AG08396 (cell line): ENCODE measurements around the gene EYA3.
A peak's percentile ranks its signal among the peaks of the same experiment; 100 is the strongest.

Experiments used
- DNase-seq: peaks from one replicate; pipeline ENCODE4 v3.0.0; 2012; ENCODE audit warnings: low spot score, mixed read lengths

Gene EYA3, protein sequence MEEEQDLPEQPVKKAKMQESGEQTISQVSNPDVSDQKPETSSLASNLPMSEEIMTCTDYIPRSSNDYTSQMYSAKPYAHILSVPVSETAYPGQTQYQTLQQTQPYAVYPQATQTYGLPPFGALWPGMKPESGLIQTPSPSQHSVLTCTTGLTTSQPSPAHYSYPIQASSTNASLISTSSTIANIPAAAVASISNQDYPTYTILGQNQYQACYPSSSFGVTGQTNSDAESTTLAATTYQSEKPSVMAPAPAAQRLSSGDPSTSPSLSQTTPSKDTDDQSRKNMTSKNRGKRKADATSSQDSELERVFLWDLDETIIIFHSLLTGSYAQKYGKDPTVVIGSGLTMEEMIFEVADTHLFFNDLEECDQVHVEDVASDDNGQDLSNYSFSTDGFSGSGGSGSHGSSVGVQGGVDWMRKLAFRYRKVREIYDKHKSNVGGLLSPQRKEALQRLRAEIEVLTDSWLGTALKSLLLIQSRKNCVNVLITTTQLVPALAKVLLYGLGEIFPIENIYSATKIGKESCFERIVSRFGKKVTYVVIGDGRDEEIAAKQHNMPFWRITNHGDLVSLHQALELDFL

DNA sequence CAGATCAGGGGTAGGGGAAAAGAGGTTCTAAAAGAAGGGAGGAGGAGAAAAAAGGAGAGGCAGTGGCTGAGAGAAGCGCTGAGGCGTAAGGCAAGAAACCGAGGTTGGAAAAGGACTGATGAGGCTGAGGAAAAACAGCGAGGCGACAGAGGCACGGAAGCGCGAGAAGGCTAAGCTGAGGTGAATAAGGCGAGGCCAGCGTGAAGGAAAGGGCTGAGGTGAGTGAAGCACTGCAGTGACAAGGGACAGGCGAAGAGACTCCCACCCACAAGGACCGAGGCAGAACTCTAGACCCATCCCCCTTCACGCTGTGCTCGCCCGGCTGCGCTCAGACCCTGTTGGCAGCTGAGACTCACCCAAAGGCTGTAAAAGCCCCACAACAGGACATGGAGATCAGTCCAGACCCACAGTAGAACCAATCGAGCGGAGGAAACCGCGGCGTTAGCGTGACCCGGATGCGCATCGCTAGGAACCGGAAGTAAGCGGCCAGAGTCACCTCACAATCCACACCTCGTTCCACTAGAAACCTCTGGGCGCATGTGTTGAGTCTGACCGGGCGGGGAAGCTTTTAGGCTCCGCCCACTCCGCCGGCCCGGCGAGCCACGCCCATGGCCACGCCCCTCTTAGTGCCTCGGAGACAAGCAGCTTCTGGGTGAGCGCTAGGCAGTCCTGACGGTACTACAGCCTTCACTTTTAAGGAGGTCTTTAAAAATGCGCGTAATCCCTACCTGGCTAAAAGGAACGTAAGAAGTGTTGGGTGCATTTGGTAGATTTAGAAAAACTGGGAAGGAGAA, at the start of gene EYA3:
Gene EYA3, minus strand, starts transcription at position 443 of the 794 bp plus-strand sequence. CDS start 30,584 bp downstream, outside the sequence.
- DNase-seq = peak; percentile 98

DNA sequence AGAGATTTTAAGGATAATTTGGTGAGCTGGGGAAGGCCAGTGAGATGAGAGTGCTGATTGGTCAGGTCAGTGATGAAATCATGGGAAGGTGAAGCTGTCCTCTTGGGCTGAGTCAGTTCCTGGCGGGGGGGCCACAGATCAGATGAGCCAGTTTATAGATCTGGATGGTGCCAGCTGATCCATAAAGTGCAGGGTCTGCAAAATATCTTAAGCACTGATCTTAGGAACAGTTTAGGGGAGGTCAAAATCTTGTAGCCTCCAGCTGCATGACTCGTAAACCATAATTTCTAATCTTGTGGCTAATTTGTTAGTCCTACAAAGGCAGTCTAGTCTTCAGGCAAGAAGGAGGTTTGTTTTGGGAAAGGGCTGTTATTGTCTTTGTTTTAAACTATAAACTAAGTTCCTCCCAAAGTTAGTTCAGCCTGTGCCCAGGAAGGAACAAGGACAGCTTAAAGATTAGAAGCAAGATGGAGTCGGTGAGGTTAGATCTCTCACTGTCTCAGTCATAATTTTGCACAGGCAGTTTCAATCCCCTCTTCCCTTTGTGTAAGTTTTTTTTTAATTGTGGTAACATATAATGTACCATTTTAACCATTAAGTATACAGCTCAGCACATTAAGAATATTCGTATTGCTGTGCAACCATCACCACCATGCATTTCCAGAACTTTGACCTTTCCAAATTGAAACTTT, 48.7 kb upstream of the EYA3 start:
- DNase-seq = no peak

DNA sequence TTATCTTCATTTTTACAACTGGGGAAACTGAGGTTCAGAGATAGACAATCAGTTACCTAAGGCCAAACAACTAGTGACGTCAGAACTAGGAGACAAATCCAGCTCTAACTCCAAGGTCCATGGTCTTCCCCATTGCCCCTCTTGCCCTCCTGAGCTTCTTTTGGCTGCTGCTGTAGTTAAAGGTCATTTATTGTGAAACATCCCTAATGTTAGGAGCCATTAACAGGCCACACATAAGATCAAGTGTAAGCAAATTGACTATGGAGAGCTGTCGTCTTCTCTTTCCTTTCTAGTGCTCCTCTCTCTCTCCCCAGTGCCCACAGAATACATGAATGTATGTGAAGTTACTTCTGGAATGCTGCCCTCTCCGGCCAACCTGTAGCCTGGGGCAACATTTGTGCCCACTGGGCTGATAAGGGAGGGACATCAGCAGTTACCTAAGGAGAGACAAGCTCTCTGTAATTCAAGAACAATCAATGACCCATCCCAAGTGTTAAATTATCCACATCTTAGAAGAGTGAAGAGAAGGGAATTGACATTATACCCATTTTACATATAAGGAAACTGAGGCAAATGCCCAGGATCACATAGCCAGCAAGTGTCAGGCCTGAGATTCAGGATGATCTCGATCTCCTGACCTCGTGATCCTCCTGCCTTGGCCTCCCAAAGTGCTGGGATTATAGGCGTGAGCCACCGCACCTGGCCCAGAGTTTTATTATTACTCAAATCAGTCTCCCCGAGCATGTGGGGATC, 47.9 kb upstream of the EYA3 start:
- no peak for DNase-seq

DNA sequence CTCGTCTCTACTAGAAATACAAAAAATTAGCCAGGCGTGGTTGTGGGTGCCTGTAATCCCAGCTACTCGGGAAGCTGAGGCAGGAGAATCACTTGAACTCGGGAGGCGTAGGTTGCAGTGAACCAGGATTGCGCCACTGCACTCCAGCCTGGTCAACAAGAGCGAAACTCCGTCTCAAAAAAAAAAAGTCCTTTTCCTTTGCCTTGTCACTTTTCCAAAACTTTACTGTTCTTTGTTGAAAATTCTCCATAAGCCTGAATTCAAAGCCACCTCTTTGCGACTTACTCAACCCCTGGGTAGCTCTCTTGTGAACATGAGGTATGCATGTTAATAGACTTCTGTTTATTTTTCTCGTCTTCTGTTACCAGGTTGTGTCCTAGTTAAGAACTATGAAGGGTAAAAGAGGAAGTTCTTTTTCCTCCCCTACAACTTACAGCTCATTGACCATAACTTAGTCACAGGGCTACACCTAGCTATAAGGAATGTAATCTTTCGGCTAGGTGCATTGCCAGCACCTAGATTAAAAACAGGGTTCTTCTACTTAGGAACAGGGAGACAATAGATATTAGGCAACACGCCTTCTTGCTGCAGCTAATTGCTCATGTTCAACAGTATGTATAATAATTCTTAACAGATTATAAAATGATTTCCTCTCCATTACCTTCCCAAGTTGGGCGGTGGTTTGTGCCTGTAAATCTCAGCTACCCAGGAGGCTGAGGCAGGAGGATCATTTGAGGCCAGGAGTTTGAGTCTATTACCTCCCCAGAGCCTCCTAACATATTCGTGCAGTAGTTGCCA, 47.2 kb upstream of the EYA3 start:
- DNase-seq = no peak

DNA sequence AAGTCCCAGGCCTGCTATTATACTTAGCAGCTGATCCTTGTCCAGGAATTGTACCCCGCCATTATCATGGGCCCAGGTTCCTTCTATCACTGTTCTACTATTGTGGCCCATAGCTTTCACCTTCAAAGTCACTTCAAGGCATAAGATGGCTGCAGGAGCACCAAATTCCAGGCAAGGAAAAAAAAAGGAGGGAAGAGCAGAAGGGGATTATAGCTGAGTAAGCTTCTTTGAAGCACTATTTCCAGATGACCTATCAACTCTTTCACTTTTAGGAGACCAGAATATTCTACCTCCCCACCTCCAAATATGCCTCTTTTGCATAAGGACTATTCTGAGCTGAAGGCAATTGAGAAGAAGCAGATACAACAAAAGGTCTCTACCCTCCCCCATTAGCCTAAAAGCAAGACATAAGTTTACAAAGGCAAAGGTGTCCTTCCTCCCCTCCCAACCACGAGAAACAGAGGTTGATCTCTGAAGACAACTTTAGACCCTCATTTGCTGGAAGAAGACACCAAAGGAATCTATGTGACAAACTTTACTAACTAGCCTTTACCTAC, 46.3 kb upstream of the EYA3 start:
- DNase-seq = no peak

DNA sequence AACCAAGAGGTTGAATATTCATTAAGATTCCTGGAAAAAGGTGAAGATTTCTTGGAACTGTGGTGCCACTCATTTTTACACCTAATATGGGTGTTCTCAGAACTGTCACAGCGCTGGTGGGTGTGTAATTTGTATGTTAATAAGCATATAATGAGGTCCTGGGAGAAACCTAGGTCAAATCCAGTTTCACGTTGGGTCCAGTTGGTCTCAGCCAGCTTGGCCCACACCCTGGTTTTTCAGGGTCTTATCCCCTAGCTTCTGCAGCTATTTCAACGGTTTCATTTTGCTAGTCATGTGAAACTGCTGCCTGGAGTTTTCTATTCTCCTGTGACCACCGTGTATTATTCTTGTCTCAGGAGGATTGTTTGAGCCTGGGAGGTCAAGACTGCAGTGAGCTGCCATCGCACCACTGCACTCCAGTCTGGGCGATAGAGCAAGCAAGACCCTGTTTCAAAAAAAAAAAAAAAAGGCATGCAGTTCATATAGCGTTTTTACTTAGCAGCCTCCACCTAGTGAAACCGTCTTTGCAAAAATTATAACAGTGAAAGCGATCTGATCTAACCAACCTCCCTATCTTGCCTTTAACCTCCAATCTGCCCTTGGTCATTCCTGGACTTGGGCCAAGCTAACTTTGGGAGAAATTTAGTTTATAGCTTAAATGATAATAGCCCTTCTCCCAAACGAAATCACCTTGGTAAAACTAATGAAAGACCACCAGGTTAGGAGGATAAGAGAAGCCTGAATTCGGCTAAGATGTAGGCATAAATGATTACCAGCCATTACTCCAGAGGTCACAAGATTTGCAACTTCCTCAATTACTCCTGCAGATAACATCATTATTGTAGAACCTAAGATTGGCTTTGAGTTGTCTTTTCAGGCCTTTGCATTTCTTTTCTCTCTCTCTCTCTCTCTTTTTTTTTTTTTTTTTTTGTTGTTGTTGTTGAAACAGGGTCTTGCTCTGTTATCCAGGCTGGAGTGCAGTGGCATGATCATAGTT, 44.1 kb upstream of the EYA3 start:
- DNase-seq = no peak

DNA sequence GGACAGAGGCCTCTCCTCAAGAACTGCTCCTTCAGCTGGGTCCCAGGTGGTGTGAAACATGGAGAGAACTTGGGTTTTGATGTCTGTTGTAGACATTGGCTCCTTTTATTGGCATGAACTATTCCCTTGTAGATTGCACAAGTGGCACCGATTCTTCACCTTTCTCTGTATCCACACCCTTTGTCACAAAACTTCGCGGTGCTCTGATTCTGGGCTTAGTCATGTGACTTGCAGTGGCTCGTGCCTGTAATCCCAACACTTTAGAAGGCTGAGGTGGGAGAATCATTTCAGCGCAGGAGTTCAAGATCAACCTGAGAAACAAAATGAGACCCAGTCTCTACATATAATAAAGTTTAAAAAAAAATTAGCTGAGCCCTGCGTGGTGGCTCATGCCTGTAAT, 42.5 kb upstream of the EYA3 start:
- DNase-seq = no peak

DNA sequence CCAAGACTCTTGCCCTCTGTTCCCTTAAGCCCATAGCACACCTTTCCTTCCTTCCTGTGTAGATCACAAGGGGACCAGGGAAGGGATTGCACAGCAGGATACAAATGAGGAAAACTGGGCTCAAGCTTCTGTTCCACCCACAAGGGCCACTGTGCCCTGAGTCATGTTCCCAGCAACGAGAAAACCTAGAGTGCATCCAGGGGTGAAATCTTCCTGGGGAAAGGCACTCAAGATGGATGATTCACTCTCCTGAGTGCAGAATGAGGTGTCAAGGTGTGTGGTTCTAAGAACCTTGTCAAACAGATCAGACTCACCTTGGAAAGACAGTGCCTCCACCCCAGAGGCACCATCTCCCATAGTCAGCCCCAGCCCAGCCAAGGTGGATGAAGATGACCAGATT, 40.7 kb upstream of the EYA3 start:
- peak; percentile 31 for DNase-seq

DNA sequence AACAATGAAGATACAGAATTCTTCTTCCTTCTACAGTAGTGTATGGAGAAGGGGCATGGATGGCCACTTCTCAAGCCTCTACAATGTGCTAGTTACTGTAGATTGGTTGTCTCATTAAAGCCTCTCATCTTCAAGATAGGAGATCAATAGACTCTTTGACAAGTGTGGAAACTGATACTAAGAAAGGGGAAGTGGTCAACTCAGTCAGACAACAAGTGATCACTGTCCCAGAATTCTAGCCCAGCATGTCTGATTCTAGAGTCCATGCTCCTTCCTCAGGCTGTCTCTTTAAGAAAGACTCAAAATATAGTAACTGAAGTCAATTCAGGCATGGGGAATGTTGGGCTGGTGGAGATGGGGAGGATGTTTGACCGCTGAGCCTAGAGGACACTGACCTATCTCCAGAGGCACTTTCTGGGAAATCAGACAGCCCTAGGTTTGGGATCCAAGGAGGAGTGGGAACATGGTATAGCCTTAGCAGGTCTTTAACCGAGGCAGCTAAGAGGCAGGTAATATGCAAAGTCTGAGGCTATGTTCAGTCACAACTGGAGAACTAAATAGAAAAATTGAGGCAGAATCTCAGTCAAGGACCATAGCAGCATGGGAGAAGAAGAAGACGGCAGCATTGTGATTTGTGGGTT, 39.3 kb upstream of the EYA3 start:
- DNase-seq = no peak

DNA sequence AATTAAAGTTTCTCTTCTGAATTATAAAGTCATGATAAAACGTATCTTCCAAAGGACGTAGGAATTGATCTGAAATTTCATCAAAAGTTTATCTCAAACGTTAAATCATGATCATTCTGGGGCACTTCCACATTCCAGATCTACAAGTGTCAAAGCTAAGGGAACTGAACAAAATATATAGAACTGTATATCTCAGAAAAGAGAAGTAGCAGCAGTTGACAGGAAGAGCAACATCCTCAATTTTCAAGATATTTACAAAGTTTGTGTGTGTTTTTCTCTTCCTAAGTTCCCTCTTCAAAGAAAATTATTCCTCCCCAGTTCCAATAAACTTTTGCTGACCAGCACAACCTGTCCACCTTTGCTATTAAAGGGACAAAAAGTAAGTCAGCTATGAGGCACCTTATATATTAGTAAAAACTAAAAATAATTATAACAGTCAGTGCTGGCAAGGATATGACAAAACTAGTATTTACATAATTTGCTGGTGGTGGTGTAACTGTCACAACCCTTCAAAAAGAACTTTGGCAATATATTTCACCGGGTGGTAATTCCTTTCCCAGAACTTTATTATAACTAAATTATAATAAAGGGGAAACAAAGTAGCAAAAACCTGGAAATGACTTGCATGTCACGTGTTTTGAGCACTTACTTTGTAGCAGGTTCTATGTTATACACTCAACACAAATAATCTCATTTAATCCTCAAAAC, 38.5 kb upstream of the EYA3 start:
- no peak for DNase-seq

DNA sequence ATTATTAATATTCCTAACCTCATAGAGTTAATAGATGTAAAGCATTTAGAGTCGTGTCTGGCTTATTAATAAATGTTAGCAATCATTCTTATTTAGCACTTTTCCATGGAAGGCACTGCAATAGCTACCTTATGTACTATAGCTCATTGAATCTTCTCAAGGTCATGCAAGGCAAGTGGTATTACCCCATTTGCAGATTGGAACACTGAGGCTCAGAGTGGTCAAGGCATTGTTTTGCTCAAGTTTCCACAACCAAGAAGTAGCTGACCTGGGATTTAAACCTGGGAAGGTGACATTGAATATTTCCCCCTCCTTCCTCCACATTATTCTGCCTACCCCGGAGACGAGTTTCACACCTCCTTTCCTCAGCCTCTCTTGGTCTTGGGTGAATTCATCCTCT, 37.8 kb upstream of the EYA3 start:
- DNase-seq = no peak

DNA sequence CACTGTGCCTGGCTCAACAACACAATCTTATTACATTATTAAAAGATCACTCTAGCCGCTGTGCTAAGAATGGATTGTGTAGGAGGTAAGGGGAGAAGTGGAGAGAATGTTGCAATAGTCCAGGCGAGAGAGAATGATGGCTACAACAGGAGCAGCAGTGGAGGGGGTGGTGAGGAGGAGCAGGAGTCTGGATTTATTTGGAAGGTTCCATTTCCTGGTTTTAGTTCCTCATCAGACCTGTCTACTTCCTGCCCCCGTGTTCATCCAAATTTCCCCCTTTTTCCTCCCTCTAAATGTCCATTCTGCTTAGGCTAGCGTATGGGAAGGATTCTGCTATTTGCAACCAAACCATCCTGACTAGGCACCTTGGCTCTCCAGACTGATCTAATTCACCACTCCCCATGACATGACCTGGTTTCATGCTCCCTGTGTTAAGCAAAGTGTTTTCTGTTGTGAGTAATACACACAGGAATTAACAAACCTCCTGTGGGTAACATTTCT, 35.1 kb upstream of the EYA3 start:
- DNase-seq = peak; percentile 56

DNA sequence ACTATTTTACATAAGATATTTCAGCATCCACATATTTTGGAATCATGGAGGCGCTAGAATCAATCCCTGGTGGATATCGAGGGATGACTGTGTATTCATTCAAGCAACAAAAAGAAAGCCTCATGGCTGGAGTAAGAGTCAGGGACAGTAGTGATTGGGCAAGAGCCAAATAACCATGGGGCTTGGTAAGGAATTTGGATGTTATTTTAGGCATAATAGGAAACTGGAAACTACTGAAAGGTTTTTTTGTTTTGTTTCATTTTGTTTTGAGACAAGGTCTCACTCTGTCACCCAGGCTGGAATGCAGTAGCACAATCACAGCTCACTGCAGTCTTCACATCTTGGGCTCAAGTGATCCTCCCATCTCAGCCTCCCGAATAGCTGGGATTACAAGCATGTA, 33.8 kb upstream of the EYA3 start:
- DNase-seq = peak; percentile 47

DNA sequence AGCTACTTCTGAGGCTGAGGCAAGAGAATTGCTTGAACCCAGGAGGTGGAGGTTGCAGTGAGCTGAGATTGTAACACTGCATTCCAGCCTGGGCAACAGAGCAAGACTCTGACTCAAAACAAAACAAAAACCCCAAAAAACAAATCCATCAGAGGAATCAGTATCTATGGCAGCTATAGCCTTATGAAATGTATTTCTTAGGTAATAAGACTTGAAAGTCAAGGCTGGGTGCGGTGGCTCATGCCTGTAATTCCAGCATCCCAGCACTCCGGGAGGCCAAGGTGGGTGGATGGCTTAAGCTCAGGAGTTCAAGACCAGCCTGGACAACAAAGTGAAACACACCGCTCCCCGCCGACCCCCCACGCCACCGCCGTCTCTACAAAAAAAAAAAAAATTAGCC, 31.1 kb upstream of the EYA3 start:
- DNase-seq = no peak

DNA sequence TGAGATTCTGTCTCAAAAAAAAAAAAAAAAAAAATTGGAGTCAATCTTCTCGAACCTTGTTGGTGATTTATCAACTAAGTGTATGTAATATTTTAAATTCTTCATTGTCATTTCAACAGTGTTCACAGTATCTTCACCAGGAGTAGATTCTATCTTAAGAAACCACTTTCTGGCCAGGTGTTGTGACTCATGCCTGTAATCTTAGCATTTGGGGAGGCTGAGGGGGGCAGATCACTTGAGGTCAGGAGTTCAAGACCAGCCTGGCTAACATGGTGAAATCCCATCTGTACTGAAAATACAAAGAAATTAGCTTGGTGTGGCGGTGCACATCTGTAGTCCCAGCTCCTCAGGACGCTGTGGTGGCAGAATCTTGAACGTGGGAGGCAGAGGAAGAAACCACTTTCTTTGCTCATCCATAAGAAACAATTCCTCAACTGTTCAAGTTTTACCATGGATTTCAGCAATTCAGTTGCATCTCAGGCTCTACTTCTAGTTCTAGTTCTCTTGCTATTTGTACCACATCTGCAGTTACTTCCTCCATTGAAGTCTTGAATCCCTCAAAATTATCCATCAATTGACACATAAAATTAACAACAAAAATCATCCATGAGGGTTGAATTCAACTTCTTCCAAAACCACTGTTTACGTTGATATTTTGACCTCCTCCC, 30.4 kb upstream of the EYA3 start:
- no peak for DNase-seq

DNA sequence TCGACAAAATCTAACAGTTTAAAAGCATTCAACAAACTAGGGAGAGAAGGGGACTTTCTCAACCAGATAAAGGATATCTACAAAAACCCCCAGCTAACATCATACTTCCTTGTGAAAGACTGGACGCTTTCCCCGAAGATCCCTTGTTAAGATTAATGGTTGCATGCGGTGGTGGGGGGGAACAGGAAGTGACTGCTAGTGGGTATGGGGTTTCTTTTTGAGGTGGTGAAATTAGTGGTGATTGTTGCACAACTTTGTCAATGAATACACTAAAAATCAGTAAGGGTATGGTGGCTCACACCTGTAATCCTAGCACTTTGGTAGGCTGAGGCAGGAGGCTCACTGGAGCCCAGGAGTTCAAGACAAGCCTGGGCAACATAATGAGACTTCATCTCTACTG, 26.9 kb upstream of the EYA3 start:
- no peak for DNase-seq

DNA sequence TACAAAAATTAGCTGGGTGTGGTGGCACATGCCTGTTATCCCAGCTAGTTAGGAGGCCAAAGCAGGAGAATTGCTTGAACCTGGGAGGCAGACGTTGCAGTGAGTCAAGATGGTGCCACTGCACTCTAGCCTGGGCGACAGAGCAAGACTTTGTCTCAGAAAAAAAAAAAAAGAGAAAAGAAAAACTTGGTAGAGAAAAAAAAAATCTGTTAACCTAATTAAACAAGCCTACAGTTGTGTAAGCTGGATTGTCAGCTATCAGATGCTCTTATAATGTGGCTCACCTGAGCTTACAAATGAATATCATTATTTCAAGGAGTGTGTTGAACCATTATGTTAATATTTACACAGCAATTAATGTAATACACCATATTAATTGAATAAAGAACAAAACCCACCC, 26.4 kb upstream of the EYA3 start:
- DNase-seq = no peak

DNA sequence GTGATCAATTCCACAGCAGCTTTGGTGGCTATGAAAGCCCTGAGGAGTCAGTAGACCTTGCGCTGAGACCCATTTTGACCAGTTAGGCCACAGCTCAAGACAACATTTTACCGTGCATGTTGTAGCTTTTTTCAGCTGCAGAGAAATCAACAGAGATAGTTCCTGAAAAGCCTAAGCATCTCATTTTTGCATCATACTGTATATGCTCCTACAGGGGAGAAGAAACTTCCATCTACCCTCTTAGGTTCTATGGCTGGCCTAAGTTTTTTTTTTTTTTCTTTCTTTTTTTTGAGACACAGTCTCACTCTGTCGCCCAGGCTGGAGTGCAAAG, 24.8 kb upstream of the EYA3 start:
- DNase-seq = no peak
